Immature natural killer cell (primary cell): ENCODE data around the gene PFKFB2. TPM values are rescaled to one million over a fixed set of nuclear protein-coding genes. Genes with fewer than 3 reads are reported as not detected.

Experiments used
- DNase-seq, 3 donors: peaks; one replicate each; pipeline ENCODE4 v3.0.0; 2022; ENCODE audit warnings: mixed read lengths in 1 of 3
- H3K27ac Mint-ChIP-seq, 6 donors: one replicate each; pipeline ENCODE4 v1.8.0; 2020; ENCODE audit warnings: mixed read lengths in 6 of 6, mild to moderate bottlenecking in 5 of 6, inconsistent platforms in 4 of 6, moderate library complexity in 3 of 6
- H3K27me3 Mint-ChIP-seq, 3 donors: one replicate each; pipeline ENCODE4 v1.8.0; 2020 to 2021; ENCODE audit warnings: low read depth in 3 of 3, mild to moderate bottlenecking in 3 of 3, mixed read lengths in 3 of 3, moderate library complexity in 3 of 3, inconsistent platforms in 1 of 3
- H3K36me3 Mint-ChIP-seq, 3 donors: one replicate each; pipeline ENCODE4 v1.8.0; 2020; ENCODE audit warnings: mixed read lengths in 3 of 3, inconsistent platforms in 2 of 3, mild to moderate bottlenecking in 2 of 3
- H3K4me1 Mint-ChIP-seq, 2 donors: one replicate each; pipeline ENCODE4 v1.8.0; 2020; ENCODE audit warnings: inconsistent platforms in 2 of 2, mild to moderate bottlenecking in 2 of 2, mixed read lengths in 2 of 2, moderate library complexity in 1 of 2
- H3K4me3 Mint-ChIP-seq, 5 donors: one replicate each; pipeline ENCODE4 v1.8.0; 2020; ENCODE audit warnings: mild to moderate bottlenecking in 5 of 5, mixed read lengths in 5 of 5, inconsistent platforms in 3 of 5, moderate library complexity in 3 of 5
- H3K9me3 Mint-ChIP-seq, 6 donors: one replicate each; pipeline ENCODE4 v1.8.0; 2020; ENCODE audit warnings: mild to moderate bottlenecking in 6 of 6, mixed read lengths in 6 of 6, inconsistent platforms in 4 of 6, moderate library complexity in 3 of 6
- polyA plus RNA-seq, 3 donors: library from polyadenylated mRNA; unstranded; fragments of 300-500 nt; fragmentation: Illumina TruSeq; gene quantifications; one replicate each; pipeline ENCODE4 v1.2.3, GENCODE V29; 2021

The PFKFB2 gene
- polyA plus RNA-seq, 3 donors from 2014 or later: 0.94 to 1.8 (median 1.4) TPM

- peaks cover 0 to 10% (median 5%) of the 10 kb centered on the region in 3 donors for H3K27me3 Mint-ChIP-seq
- H3K4me1 Mint-ChIP-seq: peaks cover 24 to 38% of the 10 kb centered on the region in 2 donors
- H3K36me3 Mint-ChIP-seq: peaks cover 0 to 4% (median 0%) of the 10 kb centered on the region in 3 donors
- H3K9me3 Mint-ChIP-seq: no peaks in the 10 kb centered on the region
- H3K27ac Mint-ChIP-seq: peak overlapping the region in 2 of 6 donors; percentile 1 to 34
- no peak overlapping the region for H3K4me3 Mint-ChIP-seq
- no peak for DNase-seq
These were observed 2.4 kb downstream of the PFKFB2 start for GRCh38 chr1:207055386-207056001.

DNA sequence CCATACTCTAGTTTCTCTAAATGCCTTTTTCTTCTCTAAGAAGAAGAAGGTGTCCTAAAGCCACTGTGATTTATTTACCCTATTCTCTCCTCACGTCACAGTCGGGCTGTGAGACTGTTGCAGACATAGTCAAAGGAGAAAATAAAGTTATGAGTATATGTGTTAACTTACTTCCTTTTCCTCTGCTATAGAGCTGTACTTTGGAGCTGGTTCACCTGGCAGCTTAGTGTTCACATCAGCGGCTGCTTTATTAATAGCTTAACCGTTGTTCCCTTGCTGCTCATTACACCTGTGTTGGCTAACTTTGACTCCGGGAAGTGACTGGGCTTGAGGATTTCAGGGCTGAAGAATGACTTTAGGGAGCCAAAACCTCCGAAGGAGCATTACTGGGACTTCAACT is 3.6 kb downstream of the PFKFB2 start:
- H3K36me3 Mint-ChIP-seq: peaks cover 0 to 7% (median 0%) of the 10 kb centered on the region in 3 donors
- no peak for DNase-seq
- peaks cover 17 to 29% of the 10 kb centered on the region in 2 donors for H3K4me1 Mint-ChIP-seq
- H3K27me3 Mint-ChIP-seq: peaks cover 0 to 10% (median 5%) of the 10 kb centered on the region in 3 donors
- no peak overlapping the region for H3K27ac Mint-ChIP-seq
- no peak overlapping the region for H3K4me3 Mint-ChIP-seq
- no peaks in the 10 kb centered on the region for H3K9me3 Mint-ChIP-seq

- no peak for DNase-seq
- no peaks in the 10 kb centered on the region for H3K9me3 Mint-ChIP-seq
- no peak overlapping the region for H3K4me3 Mint-ChIP-seq
- peaks cover 0 to 8% (median 0%) of the 10 kb centered on the region in 3 donors for H3K27me3 Mint-ChIP-seq
- H3K36me3 Mint-ChIP-seq: peaks cover 0 to 11% (median 0%) of the 10 kb centered on the region in 3 donors
- peaks cover 11 to 23% of the 10 kb centered on the region in 2 donors for H3K4me1 Mint-ChIP-seq
- no peak overlapping the region for H3K27ac Mint-ChIP-seq
These were observed 5.2 kb downstream of the PFKFB2 start for GRCh38 chr1:207058252-207058651.

DNA sequence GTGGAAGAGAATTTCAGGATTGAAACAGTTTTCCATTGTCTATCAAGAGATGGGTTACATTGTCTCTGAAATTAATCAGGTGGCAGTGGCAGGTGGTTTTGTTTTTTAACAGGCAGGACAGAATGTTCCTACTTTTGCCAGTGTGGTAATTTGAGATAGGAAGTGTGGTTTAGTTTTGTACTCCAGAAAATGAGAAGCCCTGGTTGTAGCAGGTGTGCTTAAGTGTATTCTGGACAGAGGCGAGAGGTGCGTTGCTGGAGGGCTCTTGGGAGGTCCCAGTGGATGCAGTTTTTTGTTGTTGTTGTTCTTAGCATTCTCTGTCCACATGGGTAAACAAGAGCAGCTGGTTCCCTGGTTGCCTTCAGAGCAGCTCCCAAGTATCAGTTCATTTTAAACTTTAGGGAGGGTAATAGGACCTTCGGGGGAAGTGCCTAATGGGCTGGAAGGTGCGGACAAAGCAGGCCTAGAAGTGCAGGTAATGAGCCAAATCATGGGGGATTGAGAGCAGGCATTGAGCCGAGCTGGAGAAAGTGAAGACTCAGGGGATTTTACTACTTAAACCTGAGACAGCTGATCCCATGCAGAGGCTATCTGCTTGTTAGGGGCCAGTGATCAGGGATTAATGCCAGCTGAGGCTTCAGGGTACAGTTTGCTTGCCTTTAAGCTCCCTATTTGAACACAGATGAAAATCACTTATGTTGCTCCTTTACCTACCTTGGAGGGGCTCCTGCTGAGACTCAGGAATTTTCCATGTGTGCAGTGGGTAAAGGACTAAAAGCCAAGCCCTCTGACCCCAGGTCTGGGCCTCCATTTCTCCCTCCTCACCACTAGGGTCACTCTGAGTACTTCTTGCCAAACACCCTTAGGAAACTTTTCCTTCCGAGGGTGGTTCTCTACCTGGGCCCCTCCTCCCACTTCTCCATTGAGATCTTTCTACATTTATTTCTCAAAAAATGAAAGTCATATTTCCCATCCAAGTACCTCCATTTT is 6.1 kb downstream of the PFKFB2 start:
- no peak overlapping the region for H3K4me3 Mint-ChIP-seq
- H3K4me1 Mint-ChIP-seq: peaks cover 12 to 25% of the 10 kb centered on the region in 2 donors
- H3K9me3 Mint-ChIP-seq: no peaks in the 10 kb centered on the region
- peak overlapping the region in 1 of 6 donors; percentile 18 for H3K27ac Mint-ChIP-seq
- no peak for DNase-seq
- H3K27me3 Mint-ChIP-seq: peaks cover 0 to 8% (median 0%) of the 10 kb centered on the region in 3 donors
- H3K36me3 Mint-ChIP-seq: peaks cover 0 to 18% (median 4%) of the 10 kb centered on the region in 3 donors

GRCh38 chr1:207059881-207060280 is 6.8 kb downstream of the PFKFB2 start:
- peaks cover 12 to 18% of the 10 kb centered on the region in 2 donors for H3K4me1 Mint-ChIP-seq
- no peak for DNase-seq
- H3K36me3 Mint-ChIP-seq: peaks cover 0 to 18% (median 5%) of the 10 kb centered on the region in 3 donors
- no peak overlapping the region for H3K27ac Mint-ChIP-seq
- no peak overlapping the region for H3K4me3 Mint-ChIP-seq
- peaks cover 0 to 8% (median 0%) of the 10 kb centered on the region in 3 donors for H3K27me3 Mint-ChIP-seq
- no peaks in the 10 kb centered on the region for H3K9me3 Mint-ChIP-seq

GRCh38 chr1:207060596-207060995 is 7.5 kb downstream of the PFKFB2 start:
- peaks cover 12 to 18% of the 10 kb centered on the region in 2 donors for H3K4me1 Mint-ChIP-seq
- peaks cover 0 to 18% (median 5%) of the 10 kb centered on the region in 3 donors for H3K36me3 Mint-ChIP-seq
- no peak for DNase-seq
- H3K9me3 Mint-ChIP-seq: no peaks in the 10 kb centered on the region
- no peak overlapping the region for H3K4me3 Mint-ChIP-seq
- peaks cover 0 to 8% (median 0%) of the 10 kb centered on the region in 3 donors for H3K27me3 Mint-ChIP-seq
- no peak overlapping the region for H3K27ac Mint-ChIP-seq

- H3K4me1 Mint-ChIP-seq: peaks cover 12 to 18% of the 10 kb centered on the region in 2 donors
- peaks cover 0 to 5% (median 0%) of the 10 kb centered on the region in 3 donors for H3K27me3 Mint-ChIP-seq
- no peak overlapping the region for H3K4me3 Mint-ChIP-seq
- H3K36me3 Mint-ChIP-seq: peaks cover 0 to 14% (median 6%) of the 10 kb centered on the region in 3 donors
- H3K9me3 Mint-ChIP-seq: no peaks in the 10 kb centered on the region
- no peak for DNase-seq
- H3K27ac Mint-ChIP-seq: peak overlapping the region in 1 of 6 donors; percentile 20
These were observed 9.0 kb downstream of the PFKFB2 start for GRCh38 chr1:207062058-207062457.

DNA sequence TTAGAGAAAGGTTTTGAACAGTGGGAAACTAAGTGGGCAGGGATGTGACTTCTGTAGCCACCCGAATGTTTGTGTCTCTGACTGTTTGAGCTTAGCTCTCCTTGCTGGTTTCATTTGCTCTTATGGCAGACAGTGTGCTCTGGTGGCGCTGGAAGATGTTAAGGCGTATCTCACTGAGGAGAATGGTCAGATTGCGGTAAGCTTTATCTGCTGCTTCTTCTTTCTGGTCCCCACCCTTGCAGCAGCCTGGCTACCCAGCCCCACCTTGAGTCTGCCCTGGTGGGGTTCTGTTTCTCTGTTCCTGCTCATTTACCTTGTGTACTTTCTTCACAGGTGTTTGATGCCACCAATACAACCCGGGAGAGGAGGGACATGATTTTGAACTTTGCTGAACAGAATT is 9.9 kb downstream of the PFKFB2 start:
- H3K27me3 Mint-ChIP-seq: peaks cover 0 to 5% (median 0%) of the 10 kb centered on the region in 3 donors
- DNase-seq: no peak
- peaks cover 4 to 16% (median 11%) of the 10 kb centered on the region in 3 donors for H3K36me3 Mint-ChIP-seq
- H3K4me3 Mint-ChIP-seq: peak overlapping the region in 4 of 5 donors; percentile 4 to 37 (median 27)
- H3K27ac Mint-ChIP-seq: peak overlapping the region; percentile 10 to 72 (median 44)
- peaks cover 12 to 18% of the 10 kb centered on the region in 2 donors for H3K4me1 Mint-ChIP-seq
- no peaks in the 10 kb centered on the region for H3K9me3 Mint-ChIP-seq

- Mint-ChIP-seq H3K4me3 (no peak overlapping the region), H3K4me1 (peaks cover 13 to 26% of the 10 kb centered on the region in 2 donors), H3K27ac (no peak overlapping the region), H3K9me3 (no peaks in the 10 kb centered on the region), H3K36me3 (peaks cover 4 to 25% (median 17%) of the 10 kb centered on the region in 3 donors), H3K27me3 (peaks cover 0 to 3% (median 0%) of the 10 kb centered on the region in 3 donors)
- DNase-seq: no peak
These were observed 11.5 kb downstream of the PFKFB2 start for GRCh38 chr1:207064561-207064960.

DNA sequence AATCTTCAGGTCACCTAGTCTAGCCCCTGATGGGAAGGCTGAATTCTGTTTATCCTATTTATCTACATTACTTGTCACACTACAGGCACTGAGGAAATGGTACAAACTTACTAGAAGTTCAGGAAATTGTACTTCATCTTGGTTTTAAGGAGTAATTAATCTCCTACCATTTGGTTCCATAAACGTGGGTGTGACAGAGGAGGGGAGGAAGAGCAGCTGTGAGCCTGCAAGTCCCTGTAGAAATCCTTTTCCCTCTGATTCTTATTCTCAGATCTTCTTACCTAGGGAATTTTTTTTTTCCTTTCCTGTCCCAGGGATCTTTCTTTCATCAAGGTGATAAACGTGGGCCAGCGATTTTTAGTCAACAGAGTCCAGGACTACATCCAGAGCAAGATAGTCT is 14.1 kb downstream of the PFKFB2 start:
- no peak overlapping the region for H3K4me3 Mint-ChIP-seq
- H3K4me1 Mint-ChIP-seq: peaks cover 29 to 49% of the 10 kb centered on the region in 2 donors
- H3K9me3 Mint-ChIP-seq: peaks cover 0 to 3% (median 0%) of the 10 kb centered on the region in 6 donors
- H3K36me3 Mint-ChIP-seq: peaks cover 4 to 27% (median 22%) of the 10 kb centered on the region in 3 donors
- DNase-seq: no peak
- H3K27me3 Mint-ChIP-seq: peaks cover 0 to 3% (median 3%) of the 10 kb centered on the region in 3 donors
- H3K27ac Mint-ChIP-seq: no peak overlapping the region

DNA sequence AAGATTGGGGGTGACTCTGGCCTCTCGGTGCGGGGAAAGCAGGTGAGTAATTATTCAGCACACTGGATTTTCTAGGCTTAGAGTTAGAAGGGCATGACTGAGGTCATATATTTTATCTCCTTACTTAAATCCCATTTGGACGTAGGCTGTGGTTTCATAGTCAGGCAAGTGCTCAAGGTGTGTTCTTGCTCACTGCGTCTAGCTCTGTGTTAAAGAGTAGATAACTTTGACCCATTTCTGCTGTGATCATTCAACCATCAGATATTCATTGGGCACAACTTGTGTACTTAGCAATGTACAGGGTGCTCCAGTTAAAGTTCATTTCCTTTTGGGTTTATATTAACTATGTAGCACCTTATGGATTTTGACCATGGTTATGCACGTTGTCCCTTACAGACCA is 14.6 kb downstream of the PFKFB2 start:
- H3K36me3 Mint-ChIP-seq: peaks cover 4 to 24% (median 22%) of the 10 kb centered on the region in 3 donors
- H3K4me1 Mint-ChIP-seq: peaks cover 25 to 50% of the 10 kb centered on the region in 2 donors
- H3K27me3 Mint-ChIP-seq: peaks cover 0 to 3% (median 3%) of the 10 kb centered on the region in 3 donors
- DNase-seq: no peak
- no peak overlapping the region for H3K4me3 Mint-ChIP-seq
- H3K27ac Mint-ChIP-seq: no peak overlapping the region
- H3K9me3 Mint-ChIP-seq: peaks cover 0 to 3% (median 0%) of the 10 kb centered on the region in 6 donors

DNA sequence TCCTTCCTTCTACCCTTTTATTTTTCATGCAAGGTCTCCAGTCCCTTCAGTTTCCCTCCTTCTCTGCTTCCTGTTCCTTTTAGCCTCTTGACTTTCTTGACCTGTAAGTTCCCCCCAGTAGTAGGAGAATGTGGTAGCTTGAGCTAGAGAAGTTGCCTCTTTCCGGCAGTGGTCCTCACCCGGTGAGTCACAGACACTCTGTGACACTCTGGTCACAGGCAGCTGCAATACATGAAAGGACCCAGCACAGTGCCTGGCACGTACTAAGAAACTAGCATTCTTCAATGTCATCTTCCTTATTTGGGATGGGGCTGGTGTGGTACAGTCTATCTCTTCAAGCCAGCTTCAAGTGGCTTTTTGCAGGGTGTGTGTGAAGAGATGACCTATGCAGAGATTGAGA is 16.0 kb downstream of the PFKFB2 start:
- peak overlapping the region in 1 of 5 donors; percentile 25 for H3K4me3 Mint-ChIP-seq
- peaks cover 17 to 37% of the 10 kb centered on the region in 2 donors for H3K4me1 Mint-ChIP-seq
- DNase-seq: no peak
- H3K27me3 Mint-ChIP-seq: peaks cover 0 to 6% (median 3%) of the 10 kb centered on the region in 3 donors
- peak overlapping the region in 5 of 6 donors; percentile 2 to 75 (median 19) for H3K27ac Mint-ChIP-seq
- H3K36me3 Mint-ChIP-seq: peaks cover 12 to 22% (median 19%) of the 10 kb centered on the region in 3 donors
- peaks cover 0 to 3% (median 0%) of the 10 kb centered on the region in 6 donors for H3K9me3 Mint-ChIP-seq

- H3K27me3 Mint-ChIP-seq: peaks cover 0 to 6% (median 3%) of the 10 kb centered on the region in 3 donors
- peaks cover 17 to 37% of the 10 kb centered on the region in 2 donors for H3K4me1 Mint-ChIP-seq
- H3K9me3 Mint-ChIP-seq: peaks cover 0 to 3% (median 0%) of the 10 kb centered on the region in 6 donors
- no peak for DNase-seq
- H3K36me3 Mint-ChIP-seq: peaks cover 12 to 25% (median 17%) of the 10 kb centered on the region in 3 donors
- peak overlapping the region in 5 of 6 donors; percentile 5 to 31 (median 23) for H3K27ac Mint-ChIP-seq
- peak overlapping the region in 1 of 5 donors; percentile 23 for H3K4me3 Mint-ChIP-seq
These were observed 16.9 kb downstream of the PFKFB2 start for GRCh38 chr1:207069858-207070506.
